Measurements from ENCODE around the gene PPIL1. TPM values are rescaled to one million over a fixed set of nuclear protein-coding genes. Genes with fewer than 3 reads are reported as not detected.
"Not testable (repeated sequence)": the region's sequence is repeated elsewhere in the genome, so short reads cannot be mapped to it uniquely, and the experiment has no call there.

The PPIL1 gene
- total RNA-seq, 2 donors from 2014 or later: 30.3 to 40.8 TPM

DNA sequence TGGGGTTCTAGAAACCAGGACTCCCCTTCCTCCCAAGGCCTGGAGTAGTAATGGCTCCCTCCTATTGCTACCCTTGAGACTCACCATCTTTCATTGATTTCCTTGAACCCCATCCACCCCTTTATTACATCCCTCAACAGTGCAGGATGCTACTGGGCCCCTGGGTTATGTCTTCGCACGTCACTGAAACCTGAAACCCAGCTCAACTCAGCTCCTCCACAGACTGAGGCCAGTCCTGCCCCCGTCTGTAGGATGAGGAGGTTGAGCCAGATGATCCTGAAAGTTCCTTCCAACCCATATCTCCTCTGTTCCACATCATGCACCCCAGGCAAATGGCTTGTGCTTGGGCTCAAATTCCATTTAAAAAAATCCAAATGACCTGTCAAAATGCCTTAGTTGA lies 56.8 kb downstream of the PPIL1 start:
- no peak overlapping the region for H3K4me3 Mint-ChIP-seq
- no peaks in the 10 kb centered on the region for H3K36me3 Mint-ChIP-seq
- H3K27me3 Mint-ChIP-seq: no peaks in the 10 kb centered on the region
- no peaks in the 10 kb centered on the region for H3K9me3 Mint-ChIP-seq
- DNase-seq (ENCODE audit: low spot score) (no peak), ATAC-seq (no peak)
- peaks cover 5 to 6% of the 10 kb centered on the region in 2 donors for H3K4me1 Mint-ChIP-seq (ENCODE audit: low read depth in 2 of 2)
- H3K27ac Mint-ChIP-seq: no peak overlapping the region

DNA sequence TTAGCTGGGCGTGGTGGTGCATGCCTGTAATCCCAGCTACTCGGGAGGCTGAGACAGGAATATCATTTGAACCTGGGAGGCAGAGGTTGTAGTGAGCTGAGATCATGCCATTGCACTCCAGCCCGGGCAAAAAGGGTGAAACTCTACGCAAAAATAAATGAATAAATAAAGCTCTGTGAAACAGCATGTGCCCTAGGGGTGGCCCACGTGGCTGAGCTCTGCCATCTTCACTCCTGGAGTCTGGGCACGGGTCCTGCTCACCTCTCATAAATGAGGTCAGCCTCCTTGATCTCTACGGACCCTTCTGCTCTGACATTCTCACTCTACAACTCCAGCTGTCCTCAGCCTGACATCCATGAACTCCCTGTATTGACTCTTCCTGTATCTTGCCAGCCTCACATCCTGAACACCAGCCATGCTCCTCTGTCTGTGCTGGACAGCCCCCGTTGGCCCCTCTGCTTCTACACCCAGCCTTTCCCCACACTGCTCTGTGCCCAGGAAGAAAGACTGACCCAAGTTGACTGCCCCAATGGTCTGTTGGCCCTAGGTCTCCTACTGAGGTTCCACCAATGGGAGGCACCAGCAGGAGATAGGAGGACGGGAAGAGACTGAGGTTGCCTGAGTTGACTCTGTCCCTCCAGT lies 57.3 kb downstream of the PPIL1 start:
- ATAC-seq: no peak
- Mint-ChIP-seq H3K27ac (no peak overlapping the region), H3K36me3 (no peaks in the 10 kb centered on the region), H3K4me1 (ENCODE audit: low read depth in 2 of 2) (peaks cover 5 to 6% of the 10 kb centered on the region in 2 donors), H3K27me3 (no peaks in the 10 kb centered on the region), H3K9me3 (no peaks in the 10 kb centered on the region), H3K4me3 (no peak overlapping the region)
- no peak for DNase-seq (ENCODE audit: low spot score)

DNA sequence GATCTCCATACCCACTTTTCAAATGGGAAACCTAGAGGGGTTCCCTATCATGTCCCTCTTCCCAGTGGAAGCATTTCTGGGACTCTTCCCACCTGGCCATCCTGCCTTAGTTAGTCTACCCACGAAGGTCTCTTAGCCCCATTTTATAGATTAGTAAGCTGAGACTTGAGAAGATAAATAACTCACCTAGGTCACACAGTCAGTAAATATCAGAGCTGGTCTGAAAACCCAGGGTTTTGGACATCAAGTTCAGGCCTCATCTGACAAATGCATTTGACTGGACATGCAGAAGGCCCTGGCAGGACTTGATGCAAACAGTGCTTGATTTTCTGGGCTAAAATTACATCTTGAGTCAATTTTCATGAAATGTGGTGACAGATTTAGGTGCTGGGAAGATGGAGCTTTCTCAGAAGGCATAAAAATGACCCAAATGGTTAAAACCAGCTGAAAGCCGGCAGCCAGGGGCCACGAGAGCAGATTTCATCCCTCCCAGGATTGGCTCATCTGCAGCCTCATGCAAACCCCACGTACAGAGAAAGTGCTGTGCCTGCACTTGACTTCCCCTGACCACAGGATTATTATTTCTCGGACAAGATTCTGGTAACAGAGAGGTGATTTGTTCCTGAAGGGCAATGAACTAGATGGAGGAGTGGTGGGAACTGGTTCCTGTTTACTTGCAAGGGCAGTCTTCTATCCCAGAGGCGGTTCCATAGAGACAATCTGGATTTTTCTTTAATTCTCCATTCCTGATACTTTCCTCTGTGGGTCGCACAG lies 58.5 kb downstream of the PPIL1 start:
- ATAC-seq (no peak), DNase-seq (ENCODE audit: low spot score) (no peak)
- Mint-ChIP-seq H3K4me1 (ENCODE audit: low read depth in 2 of 2) (peaks cover 2 to 6% of the 10 kb centered on the region in 2 donors), H3K36me3 (no peaks in the 10 kb centered on the region), H3K9me3 (no peaks in the 10 kb centered on the region), H3K27me3 (peaks cover 0 to 2% of the 10 kb centered on the region in 2 donors), H3K4me3 (no peak overlapping the region), H3K27ac (no peak overlapping the region)

DNA sequence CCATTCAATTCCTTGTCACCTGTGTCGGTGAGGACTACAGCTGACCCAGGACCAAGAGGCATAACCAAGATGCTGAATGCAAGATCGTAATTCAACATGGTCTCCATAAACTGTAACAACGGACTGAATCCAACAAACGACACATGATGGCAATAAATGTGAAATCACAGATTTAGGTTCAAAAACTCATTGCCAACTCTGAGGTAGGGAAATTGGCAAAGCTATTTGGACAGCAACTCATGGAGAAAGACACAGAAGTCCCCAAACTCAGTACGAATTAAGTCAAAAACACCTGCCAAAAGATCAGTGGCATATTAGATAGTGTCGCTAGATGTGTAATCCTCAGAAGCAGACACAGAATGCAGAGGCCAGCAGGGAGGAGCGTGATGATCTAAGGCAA lies 60.4 kb downstream of the PPIL1 start:
- Mint-ChIP-seq H3K9me3 (no peaks in the 10 kb centered on the region), H3K27me3 (peaks cover 0 to 2% of the 10 kb centered on the region in 2 donors), H3K27ac (no peak overlapping the region), H3K4me1 (ENCODE audit: low read depth in 2 of 2) (no peaks in the 10 kb centered on the region), H3K36me3 (no peaks in the 10 kb centered on the region), H3K4me3 (no peak overlapping the region)
- ATAC-seq: no peak
- DNase-seq (ENCODE audit: low spot score): no peak

DNA sequence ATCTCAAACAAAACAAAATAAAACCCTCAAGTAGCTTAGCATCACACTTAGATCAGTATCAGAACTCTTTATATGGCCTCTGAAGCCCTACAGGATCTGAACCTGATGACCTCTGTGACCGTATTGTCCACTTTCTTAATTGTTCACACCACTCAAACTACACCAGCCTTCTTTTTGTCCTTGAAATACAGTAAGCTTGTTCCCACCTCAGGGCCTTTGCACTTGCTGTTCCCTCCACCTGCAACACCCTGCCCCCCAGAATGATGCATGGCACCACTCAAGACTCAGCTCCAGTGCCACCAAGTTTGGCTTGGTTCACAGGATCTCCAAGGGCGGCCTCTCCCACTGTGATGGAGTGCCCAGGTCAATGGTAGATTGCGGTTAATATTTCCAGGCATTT lies 61.1 kb downstream of the PPIL1 start:
- no peaks in the 10 kb centered on the region for H3K36me3 Mint-ChIP-seq
- H3K4me1 Mint-ChIP-seq (ENCODE audit: low read depth in 2 of 2): no peaks in the 10 kb centered on the region
- no peak overlapping the region for H3K4me3 Mint-ChIP-seq
- no peak overlapping the region for H3K27ac Mint-ChIP-seq
- DNase-seq (ENCODE audit: low spot score) (no peak), ATAC-seq (no peak)
- H3K27me3 Mint-ChIP-seq: peaks cover 0 to 4% of the 10 kb centered on the region in 2 donors
- H3K9me3 Mint-ChIP-seq: no peaks in the 10 kb centered on the region

DNA sequence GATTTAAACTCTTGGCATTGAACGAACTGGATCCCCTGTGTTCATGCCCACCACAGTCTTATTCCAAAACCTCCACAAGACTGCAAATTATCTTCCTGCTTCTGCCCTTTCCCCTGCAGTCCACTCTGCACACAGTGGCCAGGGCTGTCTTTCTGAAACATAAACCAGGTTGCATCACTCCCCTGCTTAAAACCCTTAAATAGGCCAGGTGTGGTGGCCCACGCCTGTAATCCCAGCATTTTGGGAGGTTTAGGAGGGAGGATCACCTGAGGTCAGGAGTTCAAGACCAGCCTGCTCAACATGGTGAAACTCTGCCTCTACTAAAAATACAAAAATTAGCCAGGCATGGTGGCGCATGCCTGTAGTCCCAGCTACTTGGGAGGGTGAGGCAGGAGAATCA lies 61.6 kb downstream of the PPIL1 start:
- DNase-seq (ENCODE audit: low spot score); H3K4me1 Mint-ChIP-seq (ENCODE audit: low read depth in 2 of 2); H3K4me3 Mint-ChIP-seq; H3K27ac Mint-ChIP-seq; H3K9me3 Mint-ChIP-seq; H3K27me3 Mint-ChIP-seq; ATAC-seq; H3K36me3 Mint-ChIP-seq: not testable (repeated sequence)

DNA sequence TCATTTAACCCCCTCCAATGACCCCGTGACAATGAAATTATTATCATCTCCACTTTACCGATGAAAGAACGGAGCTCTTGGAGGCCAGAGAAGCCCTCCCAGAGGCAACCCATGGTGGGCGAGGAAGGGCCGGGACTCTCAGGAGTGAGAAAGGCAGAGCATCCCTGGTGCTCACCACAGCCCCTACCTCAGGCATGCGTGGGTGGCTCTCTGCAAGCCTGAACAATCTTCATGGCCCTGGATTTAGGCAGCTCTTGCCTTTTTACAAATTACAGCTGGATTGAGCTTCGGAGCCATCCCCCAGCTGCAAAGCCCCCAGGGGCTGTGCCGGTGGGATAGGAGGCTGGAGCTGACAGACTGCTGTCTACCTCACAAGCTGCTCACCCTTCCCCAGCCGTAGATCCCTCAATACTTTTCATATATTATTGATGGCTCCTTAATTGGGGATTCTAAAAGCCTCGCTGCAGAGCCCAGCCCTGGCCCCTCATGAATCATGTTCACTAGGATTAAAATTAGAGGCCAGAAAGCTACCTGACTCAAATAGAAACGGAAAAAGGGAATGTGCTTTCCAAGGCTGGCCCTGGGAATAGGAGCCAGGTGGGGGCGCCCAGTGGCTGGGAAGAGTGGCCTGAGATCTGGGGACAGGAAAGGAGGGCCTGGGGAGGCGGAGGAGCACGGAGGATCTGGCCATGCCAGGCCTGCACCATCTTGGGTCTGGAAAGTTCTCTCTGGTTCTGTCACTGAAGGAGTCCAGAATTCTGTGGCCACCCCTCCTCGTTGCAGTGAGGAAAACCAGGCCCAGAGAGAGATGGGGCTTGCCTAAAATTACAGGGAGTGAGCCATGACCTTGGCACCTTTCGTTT lies 64.4 kb downstream of the PPIL1 start:
- ATAC-seq (no peak), DNase-seq (ENCODE audit: low spot score) (no peak)
- H3K9me3 Mint-ChIP-seq: no peaks in the 10 kb centered on the region
- peaks cover 0 to 11% of the 10 kb centered on the region in 2 donors for H3K27me3 Mint-ChIP-seq
- H3K27ac Mint-ChIP-seq: no peak overlapping the region
- no peak overlapping the region for H3K4me3 Mint-ChIP-seq
- no peaks in the 10 kb centered on the region for H3K36me3 Mint-ChIP-seq
- no peaks in the 10 kb centered on the region for H3K4me1 Mint-ChIP-seq (ENCODE audit: low read depth in 2 of 2)

DNA sequence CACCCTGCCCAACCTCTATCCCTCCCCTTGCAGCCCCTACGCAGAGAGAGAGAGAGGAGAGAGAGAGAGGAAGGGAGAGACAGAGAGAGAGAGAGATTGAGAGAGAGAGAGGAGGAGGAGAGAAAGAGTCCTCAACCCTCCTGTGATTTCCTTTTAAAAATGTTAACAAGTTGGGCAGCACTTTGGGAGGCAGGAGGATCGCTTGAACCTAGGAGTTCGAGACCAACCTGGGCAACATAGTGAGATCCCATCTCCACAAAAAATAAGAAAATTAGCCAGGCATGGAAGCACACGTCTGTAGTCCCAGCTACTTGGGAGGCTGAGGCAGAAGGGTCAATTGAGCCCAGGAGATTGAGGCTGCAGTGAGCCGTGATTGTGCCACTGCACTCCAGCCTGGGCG lies 65.4 kb downstream of the PPIL1 start:
- no peaks in the 10 kb centered on the region for H3K36me3 Mint-ChIP-seq
- peaks cover 8 to 14% of the 10 kb centered on the region in 2 donors for H3K27me3 Mint-ChIP-seq
- no peaks in the 10 kb centered on the region for H3K9me3 Mint-ChIP-seq
- H3K27ac Mint-ChIP-seq: no peak overlapping the region
- no peak for DNase-seq (ENCODE audit: low spot score)
- H3K4me1 Mint-ChIP-seq (ENCODE audit: low read depth in 2 of 2): no peaks in the 10 kb centered on the region
- no peak for ATAC-seq
- no peak overlapping the region for H3K4me3 Mint-ChIP-seq

DNA sequence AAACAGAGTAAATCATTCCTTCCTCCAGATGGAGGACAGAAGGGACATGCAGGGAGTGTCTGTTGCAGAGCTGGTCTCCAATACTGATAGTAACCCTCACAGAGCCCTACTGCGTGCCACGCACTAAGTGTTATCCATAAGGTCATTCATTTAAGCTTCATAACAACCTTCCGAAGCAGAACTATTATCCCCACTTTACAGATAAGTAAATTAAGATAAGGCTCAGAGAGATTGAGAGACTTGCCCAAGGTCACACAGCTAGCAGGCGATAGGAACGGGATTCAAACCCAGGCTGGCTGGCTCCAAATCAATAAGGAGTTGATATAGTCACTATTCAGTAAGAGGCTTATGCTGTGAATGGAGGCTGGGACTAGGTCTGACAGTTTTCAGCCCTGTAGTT lies 66.0 kb downstream of the PPIL1 start:
- no peaks in the 10 kb centered on the region for H3K9me3 Mint-ChIP-seq
- H3K4me3 Mint-ChIP-seq: no peak overlapping the region
- H3K4me1 Mint-ChIP-seq (ENCODE audit: low read depth in 2 of 2): no peaks in the 10 kb centered on the region
- H3K27me3 Mint-ChIP-seq: peaks cover 8 to 14% of the 10 kb centered on the region in 2 donors
- H3K36me3 Mint-ChIP-seq: no peaks in the 10 kb centered on the region
- no peak for ATAC-seq
- no peak for DNase-seq (ENCODE audit: low spot score)
- H3K27ac Mint-ChIP-seq: no peak overlapping the region

DNA sequence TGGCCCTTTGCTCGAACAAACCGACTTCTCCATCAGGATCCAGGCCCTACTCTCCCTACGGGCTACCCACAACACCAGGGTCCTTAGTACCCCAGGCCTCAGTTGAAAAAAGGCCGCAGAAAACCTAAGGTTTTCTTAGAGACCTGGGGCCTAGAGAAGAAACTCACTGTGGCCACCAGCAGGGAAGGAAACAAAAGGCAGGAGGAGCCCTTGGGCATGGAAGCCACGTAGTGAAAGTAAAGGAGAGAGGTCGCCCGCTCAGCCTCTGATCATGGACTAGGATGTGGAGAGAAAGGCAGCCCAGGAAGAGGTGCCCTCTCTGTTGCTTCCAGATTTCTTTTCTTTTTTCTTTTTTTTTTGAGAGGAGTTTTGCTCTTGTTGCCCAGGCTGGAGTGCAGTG lies 66.9 kb downstream of the PPIL1 start:
- H3K27ac Mint-ChIP-seq: no peak overlapping the region
- no peak for ATAC-seq
- H3K27me3 Mint-ChIP-seq: peaks cover 8 to 14% of the 10 kb centered on the region in 2 donors
- DNase-seq (ENCODE audit: low spot score): no peak
- H3K4me3 Mint-ChIP-seq: no peak overlapping the region
- no peaks in the 10 kb centered on the region for H3K9me3 Mint-ChIP-seq
- H3K36me3 Mint-ChIP-seq: no peaks in the 10 kb centered on the region
- no peaks in the 10 kb centered on the region for H3K4me1 Mint-ChIP-seq (ENCODE audit: low read depth in 2 of 2)

DNA sequence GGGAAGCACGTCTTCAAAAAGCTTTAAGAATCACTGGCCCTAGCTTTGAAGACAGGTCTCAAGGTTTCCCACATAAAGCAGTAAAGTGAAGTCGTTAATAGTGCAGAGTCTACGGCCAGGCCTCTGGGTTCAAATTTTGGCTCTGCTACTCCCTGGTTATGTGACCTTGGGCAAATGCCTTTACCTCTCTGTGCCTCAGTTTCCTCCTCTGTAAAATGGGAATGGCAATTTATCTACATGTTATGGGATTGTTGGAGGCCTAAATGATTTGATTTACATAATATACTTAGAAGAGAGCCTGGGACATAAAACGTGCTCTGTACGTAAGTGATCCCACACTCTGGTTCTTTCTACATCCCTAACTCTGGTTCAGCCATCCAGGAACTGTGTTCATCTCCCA lies 67.5 kb downstream of the PPIL1 start:
- H3K4me1 Mint-ChIP-seq (ENCODE audit: low read depth in 2 of 2): no peaks in the 10 kb centered on the region
- DNase-seq (ENCODE audit: low spot score) (no peak), ATAC-seq (no peak)
- H3K4me3 Mint-ChIP-seq: no peak overlapping the region
- no peaks in the 10 kb centered on the region for H3K9me3 Mint-ChIP-seq
- H3K27me3 Mint-ChIP-seq: peaks cover 8 to 14% of the 10 kb centered on the region in 2 donors
- no peak overlapping the region for H3K27ac Mint-ChIP-seq
- H3K36me3 Mint-ChIP-seq: no peaks in the 10 kb centered on the region

DNA sequence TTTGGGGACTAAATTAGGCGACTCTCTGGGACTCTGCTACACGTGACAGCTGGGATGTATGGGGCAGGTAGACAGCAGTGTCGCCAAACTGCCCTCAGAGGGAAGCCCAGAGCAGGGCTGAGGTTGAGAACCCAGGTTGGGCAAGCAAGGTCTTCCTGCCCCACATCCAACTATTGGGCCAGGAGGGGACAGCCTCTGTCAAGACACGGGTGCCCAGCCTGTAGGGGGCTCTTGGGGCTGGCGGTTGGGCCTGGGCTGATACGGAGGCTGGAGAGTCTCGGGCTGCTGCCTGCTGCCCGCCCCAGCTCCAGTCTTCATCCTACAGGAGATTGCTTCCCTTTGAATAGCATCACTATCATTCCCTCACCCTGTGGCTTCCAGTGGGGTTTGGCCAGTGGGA lies 68.7 kb downstream of the PPIL1 start:
- H3K9me3 Mint-ChIP-seq: no peaks in the 10 kb centered on the region
- no peaks in the 10 kb centered on the region for H3K36me3 Mint-ChIP-seq
- H3K27ac Mint-ChIP-seq: no peak overlapping the region
- H3K27me3 Mint-ChIP-seq: peaks cover 8 to 12% of the 10 kb centered on the region in 2 donors
- no peaks in the 10 kb centered on the region for H3K4me1 Mint-ChIP-seq (ENCODE audit: low read depth in 2 of 2)
- ATAC-seq (no peak), DNase-seq (ENCODE audit: low spot score) (no peak)
- no peak overlapping the region for H3K4me3 Mint-ChIP-seq

DNA sequence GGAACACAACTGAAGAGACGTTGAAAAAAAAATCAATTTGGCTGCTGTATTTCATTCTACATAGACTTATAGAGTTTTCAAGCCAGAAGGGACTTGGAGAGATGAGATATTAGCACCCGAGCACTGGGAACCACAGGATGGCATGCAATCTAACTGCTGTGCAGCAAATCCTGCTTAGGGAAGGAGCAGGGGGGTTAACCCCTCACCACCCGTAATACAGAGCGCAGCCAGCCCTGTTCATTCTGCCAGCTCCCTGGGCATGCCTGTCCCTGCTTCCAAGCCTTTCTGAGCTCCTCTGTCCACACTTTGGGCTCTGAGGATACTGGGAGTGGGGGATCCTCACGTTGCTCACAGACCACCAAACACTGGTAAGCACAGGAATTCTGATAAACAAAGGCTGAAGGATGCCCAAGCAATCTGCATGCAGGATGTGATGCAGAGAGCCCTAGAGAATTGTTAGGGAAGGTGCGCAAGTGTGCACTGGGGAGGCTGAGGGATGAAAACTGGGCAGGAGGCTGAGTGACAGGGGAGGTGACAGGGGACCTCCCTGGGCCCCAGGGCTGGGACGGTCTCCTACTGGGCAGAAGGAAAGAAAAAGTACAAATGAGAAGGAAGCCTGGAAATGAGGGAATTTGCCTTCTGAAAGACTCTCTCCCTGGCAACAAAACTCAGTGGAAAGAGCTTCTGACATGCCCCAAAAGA lies 69.4 kb downstream of the PPIL1 start:
- DNase-seq (ENCODE audit: low spot score) (no peak), ATAC-seq (no peak)
- H3K27ac Mint-ChIP-seq: no peak overlapping the region
- H3K9me3 Mint-ChIP-seq: no peaks in the 10 kb centered on the region
- H3K36me3 Mint-ChIP-seq: no peaks in the 10 kb centered on the region
- no peak overlapping the region for H3K4me3 Mint-ChIP-seq
- H3K27me3 Mint-ChIP-seq: peaks cover 11 to 15% of the 10 kb centered on the region in 2 donors
- H3K4me1 Mint-ChIP-seq (ENCODE audit: low read depth in 2 of 2): peaks cover 0 to 3% of the 10 kb centered on the region in 2 donors
